ENCODE results near the gene BYSL.

Gene BYSL

DNA sequence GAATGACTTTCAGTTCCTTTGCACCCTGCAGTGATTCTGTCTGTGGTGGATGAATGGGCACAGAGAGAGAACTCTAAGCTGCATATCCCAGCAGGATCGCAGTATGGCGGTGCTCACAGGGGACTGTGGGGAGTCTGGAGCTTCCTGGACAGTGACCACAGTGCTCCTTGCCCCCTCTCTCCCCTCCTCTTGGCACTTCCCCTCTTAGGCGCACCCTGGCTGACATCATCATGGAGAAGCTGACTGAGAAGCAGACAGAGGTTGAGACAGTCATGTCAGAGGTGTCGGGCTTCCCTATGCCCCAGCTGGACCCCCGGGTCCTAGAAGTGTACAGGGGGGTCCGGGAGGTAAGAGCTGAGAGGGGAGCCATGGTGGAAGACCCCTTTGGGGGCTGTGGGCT lies 8.6 kb downstream of the BYSL start:
- no peak overlapping the region for H3K27ac ChIP-seq (ENCODE audit: low read depth, low read length)
- no peak overlapping the region for H3K4me2 ChIP-seq (ENCODE audit: low read length)
- no peaks in the 10 kb centered on the region for H4K20me1 ChIP-seq (ENCODE audit: control insufficient read depth, insufficient read depth, low read depth, low read length)
- H3K9me2 ChIP-seq (replicated peaks; ENCODE audit: control insufficient read depth, low read length): no peaks in the 10 kb centered on the region
- H3K4me3 ChIP-seq (ENCODE audit: low read length): no peak overlapping the region
- peaks cover 73% of the 10 kb centered on the region for H3K79me2 ChIP-seq (ENCODE audit: control insufficient read depth, low read length)
- TF ChIP-seq, protein P1, sequence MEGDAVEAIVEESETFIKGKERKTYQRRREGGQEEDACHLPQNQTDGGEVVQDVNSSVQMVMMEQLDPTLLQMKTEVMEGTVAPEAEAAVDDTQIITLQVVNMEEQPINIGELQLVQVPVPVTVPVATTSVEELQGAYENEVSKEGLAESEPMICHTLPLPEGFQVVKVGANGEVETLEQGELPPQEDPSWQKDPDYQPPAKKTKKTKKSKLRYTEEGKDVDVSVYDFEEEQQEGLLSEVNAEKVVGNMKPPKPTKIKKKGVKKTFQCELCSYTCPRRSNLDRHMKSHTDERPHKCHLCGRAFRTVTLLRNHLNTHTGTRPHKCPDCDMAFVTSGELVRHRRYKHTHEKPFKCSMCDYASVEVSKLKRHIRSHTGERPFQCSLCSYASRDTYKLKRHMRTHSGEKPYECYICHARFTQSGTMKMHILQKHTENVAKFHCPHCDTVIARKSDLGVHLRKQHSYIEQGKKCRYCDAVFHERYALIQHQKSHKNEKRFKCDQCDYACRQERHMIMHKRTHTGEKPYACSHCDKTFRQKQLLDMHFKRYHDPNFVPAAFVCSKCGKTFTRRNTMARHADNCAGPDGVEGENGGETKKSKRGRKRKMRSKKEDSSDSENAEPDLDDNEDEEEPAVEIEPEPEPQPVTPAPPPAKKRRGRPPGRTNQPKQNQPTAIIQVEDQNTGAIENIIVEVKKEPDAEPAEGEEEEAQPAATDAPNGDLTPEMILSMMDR (IDR thresholded peaks at IDR 0.05; ENCODE audit: low read depth, low read length, poor library complexity, severe bottlenecking): no peak
- no peak for TF ChIP-seq EZH2phosphoT487 (IDR thresholded peaks at IDR 0.05; ENCODE audit: borderline replicate concordance, low read length)
- no peaks in the 10 kb centered on the region for H3K27me3 ChIP-seq (ENCODE audit: control insufficient read depth, low read length)
- peaks cover 90% of the 10 kb centered on the region for H3K36me3 ChIP-seq (ENCODE audit: control insufficient read depth, low read length)
- no peaks in the 10 kb centered on the region for H3K9me3 ChIP-seq (ENCODE audit: control insufficient read depth, insufficient read depth, low read length)
- peaks cover 39% of the 10 kb centered on the region for H3K4me1 ChIP-seq (ENCODE audit: control insufficient read depth, low read length)
- H3F3A ChIP-seq (ENCODE audit: control insufficient read depth, insufficient read depth): peaks cover 41% of the 10 kb centered on the region

DNA sequence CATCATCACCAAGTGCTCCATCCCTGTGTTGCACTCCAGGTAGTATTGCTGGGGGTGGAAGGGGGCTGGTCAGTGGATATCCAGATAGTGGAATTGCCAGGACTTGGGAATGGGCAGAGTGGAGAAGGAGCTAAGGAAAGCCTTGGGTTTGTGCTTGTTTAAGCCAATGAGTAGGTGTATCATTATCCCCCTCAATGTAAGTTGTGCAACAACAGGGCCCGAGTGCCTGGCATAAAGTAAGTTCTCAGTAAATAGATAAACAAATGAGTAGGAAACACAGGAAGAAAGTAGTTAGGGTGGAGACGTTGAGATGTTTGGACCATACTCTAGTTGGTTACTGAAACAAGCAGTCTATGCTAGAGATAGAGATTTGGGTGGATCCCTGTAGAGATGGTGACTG lies 10.5 kb downstream of the BYSL start:
- H3K4me3 ChIP-seq (ENCODE audit: low read length): no peak overlapping the region
- H3K9me2 ChIP-seq (replicated peaks; ENCODE audit: control insufficient read depth, low read length): no peaks in the 10 kb centered on the region
- no peaks in the 10 kb centered on the region for H3K27me3 ChIP-seq (ENCODE audit: control insufficient read depth, low read length)
- H3K79me2 ChIP-seq (ENCODE audit: control insufficient read depth, low read length): peaks cover 75% of the 10 kb centered on the region
- H3K4me1 ChIP-seq (ENCODE audit: control insufficient read depth, low read length): peaks cover 57% of the 10 kb centered on the region
- H3F3A ChIP-seq (ENCODE audit: control insufficient read depth, insufficient read depth): peaks cover 47% of the 10 kb centered on the region
- no peak overlapping the region for H3K4me2 ChIP-seq (ENCODE audit: low read length)
- H3K27ac ChIP-seq (ENCODE audit: low read depth, low read length): no peak overlapping the region; the same call in 1 of the 2 replicates
- TF ChIP-seq, protein P1 (IDR thresholded peaks at IDR 0.05; ENCODE audit: low read depth, low read length, poor library complexity, severe bottlenecking): no peak
- TF ChIP-seq EZH2phosphoT487 (IDR thresholded peaks at IDR 0.05; ENCODE audit: borderline replicate concordance, low read length): no peak
- H3K36me3 ChIP-seq (ENCODE audit: control insufficient read depth, low read length): peaks cover 100% of the 10 kb centered on the region
- H3K9me3 ChIP-seq (ENCODE audit: control insufficient read depth, insufficient read depth, low read length): no peaks in the 10 kb centered on the region
- peaks cover 3% of the 10 kb centered on the region; the same call in 1 of the 2 replicates for H4K20me1 ChIP-seq (ENCODE audit: control insufficient read depth, insufficient read depth, low read depth, low read length)

GRCh38 chr6:41932378-41932777 lies 11.1 kb downstream of the BYSL start:
- Histone ChIP-seq H3K27me3 (ENCODE audit: control insufficient read depth, low read length) (no peaks in the 10 kb centered on the region), H4K20me1 (ENCODE audit: control insufficient read depth, insufficient read depth, low read depth, low read length) (peaks cover 3% of the 10 kb centered on the region; the same call in 1 of the 2 replicates), H3K4me2 (ENCODE audit: low read length) (no peak overlapping the region), H3K4me3 (ENCODE audit: low read length) (no peak overlapping the region), H3K9me3 (ENCODE audit: control insufficient read depth, insufficient read depth, low read length) (no peaks in the 10 kb centered on the region), H3K4me1 (ENCODE audit: control insufficient read depth, low read length) (peaks cover 63% of the 10 kb centered on the region), H3K36me3 (ENCODE audit: control insufficient read depth, low read length) (peaks cover 100% of the 10 kb centered on the region), H3K9me2 (replicated peaks; ENCODE audit: control insufficient read depth, low read length) (no peaks in the 10 kb centered on the region), H3K27ac (ENCODE audit: low read depth, low read length) (peak overlapping the region; percentile 86; the same call in 1 of the 2 replicates), H3F3A (ENCODE audit: control insufficient read depth, insufficient read depth) (peaks cover 50% of the 10 kb centered on the region), H3K79me2 (ENCODE audit: control insufficient read depth, low read length) (peaks cover 75% of the 10 kb centered on the region)
- TF ChIP-seq, protein P1 (IDR thresholded peaks at IDR 0.05; ENCODE audit: low read depth, low read length, poor library complexity, severe bottlenecking): no peak
- TF ChIP-seq EZH2phosphoT487 (IDR thresholded peaks at IDR 0.05; ENCODE audit: borderline replicate concordance, low read length): no peak
